ENCODE data around the gene SIT1.
A peak's percentile ranks its signal among the peaks of the same experiment; 100 is the strongest.

Gene SIT1

DNA sequence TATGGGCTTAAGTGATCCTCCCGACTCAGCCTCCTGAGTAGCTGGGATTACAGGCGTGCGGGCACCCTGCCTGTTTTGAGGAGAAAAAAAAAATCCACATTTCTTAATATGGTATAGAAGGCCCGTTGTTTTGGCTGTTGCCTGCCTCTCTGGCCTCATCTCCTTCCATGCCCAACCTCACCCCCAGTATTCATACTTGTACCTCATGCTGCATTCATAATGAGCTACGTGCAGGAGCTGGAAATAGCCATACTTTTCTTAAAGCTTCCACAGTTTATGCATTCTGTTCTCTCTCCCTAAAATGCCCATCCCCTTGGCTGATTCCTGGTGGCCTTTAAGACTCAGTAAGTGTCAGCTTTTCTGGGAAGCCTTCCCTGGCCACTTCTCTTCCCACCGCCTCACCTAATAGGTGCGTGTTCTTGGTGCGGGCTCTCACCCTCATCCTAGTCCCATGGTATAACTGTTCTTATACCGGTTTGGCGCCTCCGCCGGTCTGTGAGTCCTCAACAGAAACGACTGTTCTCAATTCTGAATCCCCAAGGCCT lies 41.1 kb upstream of the SIT1 start:
- no peak overlapping the region for H3K4me3 ChIP-seq (ENCODE audit: control insufficient read depth, low read depth, low read length)
- TF ChIP-seq, protein P1, sequence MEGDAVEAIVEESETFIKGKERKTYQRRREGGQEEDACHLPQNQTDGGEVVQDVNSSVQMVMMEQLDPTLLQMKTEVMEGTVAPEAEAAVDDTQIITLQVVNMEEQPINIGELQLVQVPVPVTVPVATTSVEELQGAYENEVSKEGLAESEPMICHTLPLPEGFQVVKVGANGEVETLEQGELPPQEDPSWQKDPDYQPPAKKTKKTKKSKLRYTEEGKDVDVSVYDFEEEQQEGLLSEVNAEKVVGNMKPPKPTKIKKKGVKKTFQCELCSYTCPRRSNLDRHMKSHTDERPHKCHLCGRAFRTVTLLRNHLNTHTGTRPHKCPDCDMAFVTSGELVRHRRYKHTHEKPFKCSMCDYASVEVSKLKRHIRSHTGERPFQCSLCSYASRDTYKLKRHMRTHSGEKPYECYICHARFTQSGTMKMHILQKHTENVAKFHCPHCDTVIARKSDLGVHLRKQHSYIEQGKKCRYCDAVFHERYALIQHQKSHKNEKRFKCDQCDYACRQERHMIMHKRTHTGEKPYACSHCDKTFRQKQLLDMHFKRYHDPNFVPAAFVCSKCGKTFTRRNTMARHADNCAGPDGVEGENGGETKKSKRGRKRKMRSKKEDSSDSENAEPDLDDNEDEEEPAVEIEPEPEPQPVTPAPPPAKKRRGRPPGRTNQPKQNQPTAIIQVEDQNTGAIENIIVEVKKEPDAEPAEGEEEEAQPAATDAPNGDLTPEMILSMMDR (IDR thresholded peaks at IDR 0.05; ENCODE audit: control insufficient read depth, insufficient read depth, low read depth, low read length, missing control alignments), result no peak
- DNase-seq (ENCODE audit: low read depth), result no peak

DNA sequence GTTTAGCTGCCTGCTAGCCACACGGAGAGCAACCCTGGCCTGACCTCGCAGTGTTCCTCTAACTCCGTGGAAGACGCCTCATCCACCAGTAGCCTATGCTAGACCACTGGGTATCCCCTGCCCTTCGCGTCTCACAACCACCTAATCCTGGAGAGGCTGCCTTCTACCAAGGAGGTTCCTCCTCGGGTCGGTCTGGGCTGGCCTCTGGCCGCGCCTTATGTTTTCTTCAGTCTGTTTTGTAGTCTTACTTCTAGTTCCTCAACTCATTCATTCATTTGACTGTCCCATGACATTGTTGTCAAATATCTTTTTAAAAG lies 40.6 kb upstream of the SIT1 start:
- TF ChIP-seq, protein P1 (IDR thresholded peaks at IDR 0.05; ENCODE audit: control insufficient read depth, insufficient read depth, low read depth, low read length, missing control alignments), result no peak

DNA sequence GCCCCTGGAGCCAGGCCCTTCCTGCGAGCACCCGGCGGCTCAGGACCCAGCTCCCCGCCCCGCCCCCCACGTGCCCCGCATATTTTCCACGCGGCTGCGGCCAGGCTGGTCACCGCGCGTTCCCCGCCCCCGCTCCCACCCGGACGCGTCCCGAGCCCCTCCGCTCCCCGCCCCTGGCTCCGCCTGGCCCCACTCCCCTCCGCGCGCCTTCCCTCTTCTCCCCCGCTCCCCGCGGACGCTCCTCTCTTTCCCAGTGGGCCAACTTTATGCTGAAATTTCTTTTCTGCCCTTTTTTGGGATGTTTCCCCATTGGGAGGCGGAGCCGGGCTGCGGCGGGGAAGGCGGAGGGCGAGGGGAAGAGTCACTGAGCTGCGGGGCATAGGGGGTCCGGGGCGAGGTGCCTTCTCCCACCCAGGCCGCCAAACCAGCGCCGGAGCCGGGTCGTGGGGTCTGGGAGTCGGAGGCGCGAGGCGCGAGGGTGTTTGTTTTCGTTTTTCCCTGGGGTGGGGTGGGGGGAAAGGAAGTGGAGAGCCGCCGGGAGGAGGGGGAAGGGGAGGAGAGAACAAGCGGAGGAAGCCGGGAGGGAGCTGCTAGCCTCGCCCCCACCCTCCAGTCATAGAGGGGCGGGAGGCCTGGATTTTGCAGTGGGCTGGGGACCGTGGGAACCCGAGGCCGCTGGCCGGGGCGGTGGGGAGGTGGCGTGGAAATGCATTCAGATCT lies 40.0 kb upstream of the SIT1 start:
- TF ChIP-seq, protein P1 (IDR thresholded peaks at IDR 0.05; ENCODE audit: control insufficient read depth, insufficient read depth, low read depth, low read length, missing control alignments), result no peak
- H3K4me3 ChIP-seq (ENCODE audit: control insufficient read depth, low read depth, low read length), result peak overlapping the region; percentile 81
- no peak for DNase-seq (ENCODE audit: low read depth)

More for the DNA sequence above, 40.6 kb upstream of the SIT1 start:
- H3K4me3 ChIP-seq (ENCODE audit: control insufficient read depth, low read depth, low read length), result peak overlapping the region; percentile 81
- no peak for DNase-seq (ENCODE audit: low read depth)

DNA sequence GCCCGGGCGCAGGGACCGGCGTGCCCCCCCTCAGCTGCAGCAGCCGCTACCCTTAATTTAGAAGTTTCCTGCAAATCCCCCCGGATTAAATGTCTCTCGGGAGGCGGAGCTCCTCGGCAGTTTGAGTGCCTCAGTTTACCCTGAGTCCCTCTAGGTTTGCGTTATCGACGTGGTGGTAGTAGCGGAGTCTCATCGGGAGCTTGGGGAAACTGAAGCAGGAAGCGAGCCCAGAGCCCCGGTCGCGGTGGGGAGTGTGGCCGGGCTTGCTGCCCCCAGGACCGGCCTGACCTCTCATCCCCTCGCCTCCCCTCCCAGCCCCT lies 39.5 kb upstream of the SIT1 start:
- TF ChIP-seq, protein P1 (IDR thresholded peaks at IDR 0.05; ENCODE audit: control insufficient read depth, insufficient read depth, low read depth, low read length, missing control alignments), result no peak
- DNase-seq (ENCODE audit: low read depth), result no peak
- H3K4me3 ChIP-seq (ENCODE audit: control insufficient read depth, low read depth, low read length), result peak overlapping the region; percentile 81

- TF ChIP-seq, protein P1 (IDR thresholded peaks at IDR 0.05; ENCODE audit: control insufficient read depth, insufficient read depth, low read depth, low read length, missing control alignments), result no peak
- DNase-seq (ENCODE audit: low read depth), result no peak
- H3K4me3 ChIP-seq (ENCODE audit: control insufficient read depth, low read depth, low read length), result peak within 1 kb of the TSS; percentile 81
Observed at GRCh38 chr9:35689542-35690293, 39.0 kb upstream of the SIT1 start, which contains the start of gene TPM2. Gene TPM2, minus strand, starts transcription at chr9:35689925. Its CDS starts 108 bp downstream, at chr9:35689817.

DNA sequence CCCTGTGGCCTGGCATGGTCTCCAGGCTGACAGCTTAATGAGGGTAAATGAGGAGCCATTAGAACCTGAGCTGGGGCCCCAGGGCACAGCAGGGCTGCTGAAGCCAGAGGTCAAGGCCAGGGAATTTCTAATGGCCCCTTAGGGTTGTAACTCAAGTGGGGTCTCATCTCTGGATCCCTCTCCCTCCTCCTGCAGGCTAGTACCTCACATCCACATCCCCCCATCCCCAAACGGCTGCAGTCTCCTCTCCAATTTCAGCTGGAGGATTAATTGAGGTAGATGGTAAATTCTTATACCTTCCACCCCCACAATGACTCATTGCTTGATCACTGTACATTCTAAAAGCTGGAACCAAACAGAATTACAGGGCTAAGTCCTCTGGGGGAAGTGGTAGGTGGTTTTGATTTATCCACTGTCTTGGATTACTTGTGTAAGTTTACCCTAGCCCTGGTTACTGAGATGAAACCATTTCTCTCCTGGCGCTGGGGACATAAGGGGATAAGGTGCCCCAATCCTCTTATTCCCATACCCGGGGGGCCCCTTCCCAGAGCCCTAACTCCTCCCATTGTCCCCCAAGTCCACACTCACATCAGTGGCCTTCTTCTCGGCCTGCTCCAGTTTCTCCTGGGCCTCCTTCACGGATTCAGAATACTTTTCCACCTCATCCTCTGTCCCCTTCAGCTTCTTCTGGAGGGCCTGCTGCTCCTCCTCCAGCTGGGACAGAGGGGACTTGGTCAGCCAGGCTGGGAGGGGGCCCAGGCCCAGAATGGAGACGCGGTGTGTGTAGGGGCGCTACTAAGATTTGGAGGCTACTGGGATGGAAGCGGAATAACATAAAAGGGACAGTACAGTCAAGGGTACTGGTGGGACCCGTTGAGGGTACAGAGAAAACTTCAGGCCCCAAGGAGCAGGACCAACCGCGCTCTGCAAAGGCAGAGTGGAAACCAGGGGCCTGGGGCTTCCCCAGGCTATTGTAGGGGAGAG lies 38.1 kb upstream of the SIT1 start:
- H3K4me3 ChIP-seq (ENCODE audit: control insufficient read depth, low read depth, low read length), result peak overlapping the region; percentile 81
- TF ChIP-seq, protein P1 (IDR thresholded peaks at IDR 0.05; ENCODE audit: control insufficient read depth, insufficient read depth, low read depth, low read length, missing control alignments), result no peak
- no peak for DNase-seq (ENCODE audit: low read depth)

All from AG09309 (cell line).